B cell (primary cell): ENCODE data around the gene MYO9B. TPM values are rescaled to one million over a fixed set of nuclear protein-coding genes. Genes with fewer than 3 reads are reported as not detected.

Experiments used
- ATAC-seq: fragments of 200-7000 bp; cut with Tn5 transposase; one replicate; pipeline ENCODE4 v1.10.0; 2021; ENCODE audit warnings: low read depth, mild to moderate bottlenecking, moderate number of reproducible peaks, moderate library complexity
- CTCF ChIA-PET: fragments of 350-600 bp; sonication (Branson Sonifier 250); formaldehyde crosslinking; loops from one replicate; lab custom pipeline; 2021; ENCODE audit warnings: antibody characterized with exemption, inconsistent platforms; lab: Charles Lee
- POLR2A ChIA-PET: fragments of 350-600 bp; sonication (Branson Sonifier 250); formaldehyde crosslinking; loops from one replicate; lab custom pipeline; 2021; ENCODE audit warnings: antibody characterized with exemption; lab: Charles Lee
- DNase-seq: peaks from one replicate; pipeline ENCODE4 v3.0.0; 2013
- H2AFZ ChIP-seq: 2 replicates; pipeline ENCODE4 v1.6.1; 2012; ENCODE audit warnings: mild to moderate bottlenecking, low read depth, low read length; ENCODE audit not compliant: insufficient read depth, poor library complexity, severe bottlenecking
- H3K27ac ChIP-seq, 2 donors: 1 replicate in 1 of 2; 2 replicates in 1 of 2; pipeline ENCODE4 v1.5.1; 2012 to 2013; ENCODE audit warnings: low read length in 2 of 2, mild to moderate bottlenecking in 2 of 2, moderate library complexity in 1 of 2
- H3K27me3 ChIP-seq, 4 experiments: fragments of 200-600 bp in 1 of 4; sonication (generic) in 1 of 4; replicated peaks in 1 of 4; 1 replicate in 2 of 4; 2 replicates in 2 of 4; pipeline versions ENCODE4 v1.6.1 to v1.7.0; 2013 to 2016; ENCODE audit warnings: low read length in 3 of 4, mild to moderate bottlenecking in 2 of 4, mixed read lengths in 1 of 4, moderate library complexity in 1 of 4; ENCODE audit not compliant: insufficient read depth in 4 of 4, control insufficient read depth in 3 of 4; ENCODE audit errors: control extremely low read depth in 1 of 4
- H3K36me3 ChIP-seq, 2 experiments: replicated peaks in 1 of 2; 1 replicate in 1 of 2; 2 replicates in 1 of 2; pipeline versions ENCODE4 v1.6.1 to v1.7.1; 2013; ENCODE audit warnings: low read length in 1 of 2; ENCODE audit not compliant: insufficient read depth in 2 of 2, control insufficient read depth in 1 of 2; ENCODE audit errors: control extremely low read depth in 1 of 2, extremely low read depth in 1 of 2
- H3K4me1 ChIP-seq, 2 donors: fragments of 200-600 bp in 1 of 2; sonication (generic) in 1 of 2; 1 replicate in 1 of 2; 2 replicates in 1 of 2; pipeline versions ENCODE4 v1.5.1 to v1.6.1; 2013 to 2017; ENCODE audit warnings: low read length in 2 of 2; ENCODE audit not compliant: control insufficient read depth in 2 of 2, insufficient read depth in 2 of 2
- H3K4me2 ChIP-seq: replicated peaks from 2 replicates; pipeline ENCODE3; 2012; ENCODE audit warnings: mild to moderate bottlenecking, low read depth, low read length; ENCODE audit not compliant: poor library complexity, severe bottlenecking
- H3K4me3 ChIP-seq, 5 experiments: fragments of 200-600 bp in 1 of 5; sonication (generic) in 1 of 5; 1 replicate in 3 of 5; 2 replicates in 2 of 5; pipeline versions ENCODE4 v1.5.1 to v1.7.0; 2011 to 2016; ENCODE audit warnings: low read length in 4 of 5, mild to moderate bottlenecking in 4 of 5, low read depth in 2 of 5, control low read depth in 1 of 5, moderate library complexity in 1 of 5; ENCODE audit not compliant: insufficient read depth in 1 of 5; ENCODE audit errors: control extremely low read depth in 1 of 5, extremely low read depth in 1 of 5
- H3K79me2 ChIP-seq: fragments of 200-600 bp; sonication (generic); one replicate; pipeline ENCODE4 v1.6.0; 2016; ENCODE audit warnings: low read length; ENCODE audit not compliant: control insufficient read depth, insufficient read depth
- H3K9ac ChIP-seq: fragments of 200-600 bp; sonication (generic); 2 replicates; pipeline ENCODE4 v1.6.1; 2017; ENCODE audit warnings: mild to moderate bottlenecking, low read length, moderate library complexity
- H3K9me3 ChIP-seq, 3 donors: one replicate each; pipeline versions ENCODE4 v1.6.1 to v1.7.1; 2013; ENCODE audit warnings: low read length in 2 of 3; ENCODE audit not compliant: control insufficient read depth in 2 of 3, insufficient read depth in 1 of 3; ENCODE audit errors: control extremely low read depth in 1 of 3
- H4K20me1 ChIP-seq: 2 replicates; pipeline ENCODE4 v1.6.0; 2012; ENCODE audit warnings: mild to moderate bottlenecking, low read length; ENCODE audit not compliant: insufficient read depth, control insufficient read depth, poor library complexity, severe bottlenecking
- H3K27ac Mint-ChIP-seq: one replicate; pipeline ENCODE4 v1.8.0; 2021; ENCODE audit warnings: mixed read lengths
- H3K27me3 Mint-ChIP-seq: one replicate; pipeline ENCODE4 v1.8.0; 2021; ENCODE audit warnings: mixed read lengths
- H3K4me1 Mint-ChIP-seq: one replicate; pipeline ENCODE4 v1.8.0; 2021; ENCODE audit warnings: mixed read lengths
- H3K4me3 Mint-ChIP-seq: one replicate; pipeline ENCODE4 v1.8.0; 2021; ENCODE audit warnings: mixed read lengths
- H3K9me3 Mint-ChIP-seq: one replicate; pipeline ENCODE4 v1.8.0; 2022; ENCODE audit warnings: mixed read lengths; ENCODE audit not compliant: insufficient read depth
- EZH2 ChIP-seq: IDR thresholded peaks from 2 replicates; pipeline ENCODE4 v1.6.1; 2012; ENCODE audit warnings: borderline replicate concordance, low read depth, mild to moderate bottlenecking, moderate library complexity, low read length; ENCODE audit not compliant: insufficient read depth, poor library complexity, severe bottlenecking
- WGBS: methylation state at CpG from one replicate; pipeline ENCODE4 v1.1.5; 2013; ENCODE audit warnings: missing lambda C conversion rate; ENCODE audit not compliant: insufficient coverage; 5-methylcytosine and 5-hydroxymethylcytosine counted together
- intact Hi-C: fragments of 100-400 bp; cut with micrococcal nuclease; formaldehyde crosslinking; loops from one replicate; pipeline ENCODE4 v1.10.0; 2022
- polyA plus RNA-seq: library from polyadenylated mRNA; depleted of rRNA; stranded (reverse); fragments of >200 nt; gene quantifications from 2 replicates; pipeline ENCODE4 v1.2.3, GENCODE V29; 2012
- total RNA-seq, 2 donors: library from RNA; stranded (reverse); fragments of 120-200 nt in 1 of 2; gene quantifications; 1 replicate in 1 of 2; 2 replicates in 1 of 2; pipeline versions ENCODE4 v1.2.3 to v1.2.4, GENCODE V29; 2013 to 2022
- TF ChIP-seq, protein P1 (sequence below): fragments of 200-600 bp; IDR thresholded peaks from one replicate; pipeline ENCODE4 v1.8.0; 2022; ENCODE audit warnings: antibody characterized with exemption, mild to moderate bottlenecking

MYO9B gene
- total and polyA plus RNA-seq, 2 donors (not counting 1 experiment from before 2014, with no cell fraction given), result 256 to 273 TPM

GRCh38 chr19:17226002-17226933 is 150.7 kb downstream of the MYO9B start, which contains the start of gene OCEL1:
OCEL1 (plus strand) TSS chr19:17226226; CDS start chr19:17226248, 22 bp downstream.
- POLR2A ChIA-PET, result interaction anchor here (0.6 to 2.8 kb wide), 12 partner anchors 9 to 79 kb away, joined by 3 to 29 read pairs (median 4); partner anchors contain the start of genes ANKLE1, BABAM1 and USE1
- H3K4me3 ChIP-seq, result peak within 1 kb of the TSS; percentile 74 to 81 (median 79)
- H3K4me1 ChIP-seq, result peaks cover 3 to 20% of the 10 kb centered on the region in 2 donors
- H3K36me3 ChIP-seq, result peaks cover 2 to 14% of the 10 kb centered on the region in 2 experiments
- Mint-ChIP-seq H3K4me3 (peak within 1 kb of the TSS; percentile 90), H3K9me3 (no peaks in the 10 kb centered on the region), H3K27ac (peak within 1 kb of the TSS; percentile 94), H3K4me1 (peaks cover 12% of the 10 kb centered on the region), H3K27me3 (no peaks in the 10 kb centered on the region)
- no peaks in the 10 kb centered on the region for H3K27me3 ChIP-seq
- H4K20me1 ChIP-seq, result no peaks in the 10 kb centered on the region
- intact Hi-C loops, result loop anchor here (1.0 to 5.0 kb wide), 11 partner anchors 9 to 1296 kb away; partner anchors contain the start of genes BABAM1, DDA1, ELL and HAUS8
- peaks cover 0 to 4% (median 0%) of the 10 kb centered on the region in 3 donors for H3K9me3 ChIP-seq
- DNase-seq (peak; percentile 99), ATAC-seq (peak; percentile 90)
- no peaks in the 10 kb centered on the region for H3K79me2 ChIP-seq
- peak within 1 kb of the TSS; percentile 96 for H3K4me2 ChIP-seq
- H2AFZ ChIP-seq, result peak within 1 kb of the TSS; percentile 83
- CTCF ChIA-PET, result interaction anchor here (1.0 to 3.7 kb wide), 7 partner anchors 9 to 159 kb away, joined by 3 to 13 read pairs (median 5); partner anchors contain the start of gene USE1
- peak within 1 kb of the TSS; percentile 75 to 80 for H3K27ac ChIP-seq
- no peak for TF ChIP-seq EZH2
- TF ChIP-seq, protein P1, sequence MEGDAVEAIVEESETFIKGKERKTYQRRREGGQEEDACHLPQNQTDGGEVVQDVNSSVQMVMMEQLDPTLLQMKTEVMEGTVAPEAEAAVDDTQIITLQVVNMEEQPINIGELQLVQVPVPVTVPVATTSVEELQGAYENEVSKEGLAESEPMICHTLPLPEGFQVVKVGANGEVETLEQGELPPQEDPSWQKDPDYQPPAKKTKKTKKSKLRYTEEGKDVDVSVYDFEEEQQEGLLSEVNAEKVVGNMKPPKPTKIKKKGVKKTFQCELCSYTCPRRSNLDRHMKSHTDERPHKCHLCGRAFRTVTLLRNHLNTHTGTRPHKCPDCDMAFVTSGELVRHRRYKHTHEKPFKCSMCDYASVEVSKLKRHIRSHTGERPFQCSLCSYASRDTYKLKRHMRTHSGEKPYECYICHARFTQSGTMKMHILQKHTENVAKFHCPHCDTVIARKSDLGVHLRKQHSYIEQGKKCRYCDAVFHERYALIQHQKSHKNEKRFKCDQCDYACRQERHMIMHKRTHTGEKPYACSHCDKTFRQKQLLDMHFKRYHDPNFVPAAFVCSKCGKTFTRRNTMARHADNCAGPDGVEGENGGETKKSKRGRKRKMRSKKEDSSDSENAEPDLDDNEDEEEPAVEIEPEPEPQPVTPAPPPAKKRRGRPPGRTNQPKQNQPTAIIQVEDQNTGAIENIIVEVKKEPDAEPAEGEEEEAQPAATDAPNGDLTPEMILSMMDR, result no peak
- H3K9ac ChIP-seq, result peak within 1 kb of the TSS; percentile 79
- under 1% methylated on average over 90 of the region's 90 CpGs for WGBS
